Fibroblast of pulmonary artery (primary cell): ENCODE measurements around the gene TGFBI.

Experiments used
- DNase-seq: peaks from one replicate; pipeline ENCODE4 v3.0.0-alpha.2; 2010; ENCODE audit warnings: low read depth
- H3K4me3 ChIP-seq: replicated peaks from 2 replicates; pipeline ENCODE4 v1.5.1; 2011; ENCODE audit warnings: low read depth, mild to moderate bottlenecking, control low read depth, low read length, moderate library complexity
- CTCF ChIP-seq: IDR thresholded peaks from 2 replicates; pipeline ENCODE4 v1.5.1; 2011; ENCODE audit warnings: mild to moderate bottlenecking, control low read depth, low read length, inconsistent platforms; ENCODE audit errors: missing control alignments

The TGFBI gene

DNA sequence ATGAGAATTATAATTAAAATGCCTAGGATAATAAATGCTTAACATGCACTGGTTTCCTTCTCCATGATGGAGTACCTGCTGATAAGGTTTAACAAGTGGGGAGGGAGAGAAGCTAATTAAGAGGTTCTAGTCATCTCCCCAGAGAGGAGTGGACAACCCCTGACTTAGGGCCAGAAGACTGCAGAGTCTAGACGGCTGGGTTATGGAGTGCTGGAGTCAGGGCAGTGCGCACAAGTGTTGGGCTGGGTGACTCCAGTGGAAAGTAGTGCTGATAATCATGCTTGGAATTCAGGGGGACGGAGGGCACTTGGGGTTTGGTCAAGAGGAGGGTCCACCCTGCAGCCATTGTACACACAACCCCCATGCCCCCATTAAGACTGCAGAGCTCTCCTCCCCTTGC is 32.8 kb upstream of the TGFBI start:
- no peak for DNase-seq
- TF ChIP-seq CTCF = no peak
- H3K4me3 ChIP-seq = no peak overlapping the region

DNA sequence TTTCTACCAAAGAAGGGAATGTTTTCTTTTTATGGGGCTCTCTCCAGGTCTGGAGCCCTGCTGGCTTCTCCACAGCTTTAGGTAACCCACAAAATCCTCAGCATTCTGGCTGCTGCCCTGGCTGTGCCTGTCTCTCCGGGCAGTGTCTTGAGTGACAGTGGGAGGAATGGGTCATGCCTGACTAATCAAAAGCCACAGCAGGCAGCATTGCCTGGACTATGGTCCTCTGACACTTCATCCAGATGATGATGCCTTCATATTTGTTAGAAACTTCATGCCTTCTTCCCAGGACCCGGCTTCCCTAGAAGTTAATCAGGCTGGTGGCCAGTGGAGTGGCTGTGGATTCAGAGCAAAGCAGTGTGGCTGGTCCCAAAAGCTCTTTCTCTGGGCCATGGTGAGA is 32.2 kb upstream of the TGFBI start:
- no peak for TF ChIP-seq CTCF
- no peak for DNase-seq
- no peak overlapping the region for H3K4me3 ChIP-seq

DNA sequence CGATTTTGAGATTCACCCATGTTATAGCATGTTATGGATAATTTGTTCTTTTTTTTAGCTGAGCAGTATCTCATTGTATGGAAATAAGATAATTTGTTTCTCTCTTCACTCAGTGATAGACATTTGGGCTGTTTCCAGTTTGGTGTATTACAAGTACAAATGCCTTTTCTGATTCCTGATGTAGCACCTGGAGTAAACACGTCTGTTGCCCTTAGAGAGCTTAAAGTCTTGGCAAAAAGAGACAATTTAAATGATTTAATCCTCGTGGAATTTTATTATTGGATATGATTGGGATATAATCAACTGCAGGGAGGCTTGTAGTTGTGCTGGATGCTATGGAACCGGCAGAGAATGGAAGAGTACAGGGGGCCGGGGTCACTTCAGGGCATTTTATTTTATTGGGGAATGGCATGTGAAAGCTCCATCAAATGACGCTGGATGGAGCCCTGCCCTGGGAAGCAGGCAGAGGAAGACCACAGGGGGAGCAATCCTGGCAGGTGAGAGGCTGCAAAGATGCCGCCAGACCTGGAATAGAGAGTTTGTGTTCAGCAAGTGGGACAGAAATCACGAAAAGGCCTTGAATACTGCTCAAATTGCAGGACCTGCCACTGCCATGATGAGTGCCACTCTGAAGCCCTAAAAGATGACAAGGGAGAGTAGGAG is 31.0 kb upstream of the TGFBI start:
- no peak overlapping the region for H3K4me3 ChIP-seq
- TF ChIP-seq CTCF = no peak
- no peak for DNase-seq

GRCh38 chr5:135998889-135999288 is 29.9 kb upstream of the TGFBI start:
- TF ChIP-seq CTCF = no peak
- DNase-seq = no peak
- H3K4me3 ChIP-seq = no peak overlapping the region

- TF ChIP-seq CTCF = no peak
- DNase-seq = peak; percentile 82
- H3K4me3 ChIP-seq = no peak overlapping the region
Measured at GRCh38 chr5:135999406-136000139, 29.2 kb upstream of the TGFBI start.

GRCh38 chr5:136000147-136000546 is 28.6 kb upstream of the TGFBI start:
- H3K4me3 ChIP-seq = no peak overlapping the region
- no peak for DNase-seq
- no peak for TF ChIP-seq CTCF

- H3K4me3 ChIP-seq = no peak overlapping the region
- no peak for DNase-seq
- TF ChIP-seq CTCF = no peak
Measured at GRCh38 chr5:136000932-136001331, 27.9 kb upstream of the TGFBI start.
